HEK293 (cell line): ENCODE data around the gene ZBTB20.

Experiments used
- CTCF ChIP-seq: fragments of 450-650 bp; formaldehyde crosslinking; IDR thresholded peaks from 2 replicates; pipeline ENCODE4 v1.5.1; 2016; ENCODE audit warnings: missing biosample characterization, missing genetic modification characterization
- HIC1 ChIP-seq: fragments of 450-650 bp; formaldehyde crosslinking; IDR thresholded peaks from 2 replicates; pipeline ENCODE4 v1.5.1; 2016; ENCODE audit warnings: missing biosample characterization, missing genetic modification characterization
- MYNN ChIP-seq: fragments of 450-650 bp; formaldehyde crosslinking; IDR thresholded peaks from 2 replicates; pipeline ENCODE4 v1.5.1; 2016; ENCODE audit warnings: missing biosample characterization, missing genetic modification characterization, borderline replicate concordance
- ZBTB7A ChIP-seq: fragments of 450-650 bp; formaldehyde crosslinking; IDR thresholded peaks from 2 replicates; pipeline ENCODE4 v1.5.1; 2016; ENCODE audit warnings: low read depth, missing biosample characterization, missing genetic modification characterization
- ZNF146 ChIP-seq: fragments of 450-650 bp; formaldehyde crosslinking; IDR thresholded peaks from 2 replicates; pipeline ENCODE4 v1.5.1; 2016; ENCODE audit warnings: missing biosample characterization, missing genetic modification characterization
- ZNF174 ChIP-seq: fragments of 450-650 bp; formaldehyde crosslinking; IDR thresholded peaks from 2 replicates; pipeline ENCODE4 v1.5.0; 2017; ENCODE audit warnings: missing biosample characterization, mild to moderate bottlenecking, missing genetic modification characterization
- ZNF292 ChIP-seq: fragments of 450-650 bp; formaldehyde crosslinking; IDR thresholded peaks from 2 replicates; pipeline ENCODE4 v1.5.1; 2016; ENCODE audit warnings: low read depth, missing biosample characterization, missing genetic modification characterization, borderline replicate concordance
- ZNF391 ChIP-seq: fragments of 450-650 bp; formaldehyde crosslinking; IDR thresholded peaks from 2 replicates; pipeline ENCODE4 v1.5.1; 2016; ENCODE audit warnings: low read depth, missing biosample characterization, missing genetic modification characterization, borderline replicate concordance
- ZNF48 ChIP-seq: fragments of 450-650 bp; formaldehyde crosslinking; IDR thresholded peaks from 2 replicates; pipeline ENCODE4 v1.5.1; 2016; ENCODE audit warnings: missing biosample characterization, missing genetic modification characterization
- ZNF626 ChIP-seq: fragments of 450-650 bp; sonication (Bioruptor Pico); formaldehyde crosslinking; IDR thresholded peaks from 2 replicates; pipeline ENCODE4 v1.5.1; 2018; ENCODE audit warnings: missing biosample characterization, missing genetic modification characterization, inconsistent platforms
- ZNF747 ChIP-seq: fragments of 450-650 bp; formaldehyde crosslinking; IDR thresholded peaks from 2 replicates; pipeline ENCODE4 v1.5.1; 2016; ENCODE audit warnings: missing biosample characterization, missing genetic modification characterization

DNA sequence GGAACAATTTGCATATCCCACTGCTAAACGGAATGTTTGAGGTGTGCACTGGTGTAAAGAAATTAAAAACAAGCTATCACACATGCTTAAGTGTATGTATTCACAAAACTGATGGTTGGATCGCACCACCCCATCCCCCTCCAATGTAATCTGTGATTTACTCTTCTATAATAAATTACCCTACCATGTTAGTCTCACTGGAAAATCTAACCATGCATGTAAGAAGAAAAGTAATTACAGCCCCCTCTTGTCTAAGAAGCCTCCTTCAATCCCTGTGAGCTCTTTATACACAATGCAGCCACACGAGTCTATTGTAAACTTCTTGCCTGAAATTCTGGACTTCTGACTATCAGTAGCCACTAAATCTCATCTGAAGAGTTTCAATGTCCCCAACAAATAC is 173.6 kb downstream of the ZBTB20 start:
- TF ChIP-seq ZNF747 (no peak), ZNF626 (no peak), ZNF48 (no peak), ZNF391 (tag by site-specific recombination) (no peak), HIC1 (tag by site-specific recombination) (no peak), MYNN (tag by site-specific recombination) (no peak), CTCF (tag by site-specific recombination) (no peak), ZNF174 (tag by site-specific recombination) (no peak), ZNF292 (no peak), ZBTB7A (tag by site-specific recombination) (no peak), ZNF146 (tag by site-specific recombination) (no peak)
